GM19455 (cell line): Measurements from ENCODE around the gene C10orf120.

Experiments
- ATAC-seq: cut with Tn5 transposase; IDR thresholded peaks from one replicate; pipeline ENCODE4 v1.9.1; 2021; ENCODE audit not compliant: unreplicated experiment

Gene C10orf120

GRCh38 chr10:122699796-122700455, at the start of gene C10orf120:
Gene C10orf120 (minus strand): TSS chr10:122699846. CDS start chr10:122699790, 56 bp downstream.
- ATAC-seq: no peak

- no peak for ATAC-seq
Observed at GRCh38 chr10:122748496-122748895, 48.9 kb upstream of the C10orf120 start.

GRCh38 chr10:122746408-122746807, 46.8 kb upstream of the C10orf120 start:
- no peak for ATAC-seq

DNA sequence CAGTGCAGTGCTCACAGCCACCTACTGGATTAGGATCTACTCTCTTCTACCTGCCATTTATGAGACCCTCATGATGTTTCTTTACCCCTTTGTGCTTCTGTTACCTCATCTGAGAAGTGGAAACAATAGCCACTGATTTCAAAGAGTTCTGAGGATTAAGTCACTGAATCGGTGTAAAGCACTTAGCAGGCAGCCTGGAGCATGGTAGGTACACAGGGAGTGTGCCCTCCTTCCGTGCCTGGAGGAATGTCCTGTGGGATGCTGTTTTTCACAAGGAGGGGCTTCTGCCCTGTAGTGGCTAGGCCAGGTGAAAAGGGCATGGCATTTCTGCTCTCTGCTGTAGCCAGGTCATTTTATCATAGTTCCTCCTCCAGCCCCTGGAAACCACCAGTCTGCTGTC, 44.6 kb upstream of the C10orf120 start:
- ATAC-seq: no peak

GRCh38 chr10:122740640-122741039, 41.0 kb upstream of the C10orf120 start:
- ATAC-seq: no peak

DNA sequence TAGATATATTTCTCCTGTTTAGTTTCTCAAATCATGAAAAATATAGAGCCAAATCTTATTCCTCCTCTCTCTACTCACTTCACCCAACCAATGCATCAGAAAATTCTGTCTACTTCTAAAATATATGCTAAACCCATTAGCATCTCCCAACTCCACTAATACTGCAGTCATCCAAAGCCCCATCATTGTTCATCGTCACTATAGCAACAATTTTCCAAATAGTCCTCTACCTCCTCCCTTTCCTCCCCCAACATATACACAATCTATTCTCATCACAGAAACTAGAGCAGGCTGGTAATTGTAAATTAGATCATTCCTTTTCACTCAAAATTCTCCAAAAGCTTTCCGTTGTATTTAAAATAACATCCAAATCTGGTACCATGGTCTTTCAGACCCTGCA, 38.4 kb upstream of the C10orf120 start:
- ATAC-seq: no peak

GRCh38 chr10:122733931-122734665, 34.5 kb upstream of the C10orf120 start:
- no peak for ATAC-seq

- ATAC-seq: no peak
Observed at GRCh38 chr10:122733443-122733842, 33.8 kb upstream of the C10orf120 start.

DNA sequence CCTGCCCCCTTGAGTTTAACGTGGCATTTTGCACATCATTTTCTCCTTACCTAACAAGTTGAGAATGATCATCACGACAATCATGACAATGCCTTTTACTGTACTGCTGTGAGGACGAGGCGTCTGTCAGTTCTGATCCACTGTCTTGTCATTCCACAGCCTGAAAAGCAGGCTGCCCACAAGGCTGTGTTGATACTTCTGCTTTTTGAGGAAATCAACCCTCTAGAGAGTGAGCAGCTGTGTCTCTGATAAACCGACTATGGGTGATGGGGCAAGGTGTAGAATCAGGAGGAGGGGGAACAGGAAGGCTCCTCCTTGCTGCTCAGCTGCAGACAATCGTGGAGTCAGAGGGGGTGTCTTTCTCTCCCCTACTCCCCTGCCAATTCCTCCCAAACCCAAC, 30.6 kb upstream of the C10orf120 start:
- ATAC-seq: no peak

DNA sequence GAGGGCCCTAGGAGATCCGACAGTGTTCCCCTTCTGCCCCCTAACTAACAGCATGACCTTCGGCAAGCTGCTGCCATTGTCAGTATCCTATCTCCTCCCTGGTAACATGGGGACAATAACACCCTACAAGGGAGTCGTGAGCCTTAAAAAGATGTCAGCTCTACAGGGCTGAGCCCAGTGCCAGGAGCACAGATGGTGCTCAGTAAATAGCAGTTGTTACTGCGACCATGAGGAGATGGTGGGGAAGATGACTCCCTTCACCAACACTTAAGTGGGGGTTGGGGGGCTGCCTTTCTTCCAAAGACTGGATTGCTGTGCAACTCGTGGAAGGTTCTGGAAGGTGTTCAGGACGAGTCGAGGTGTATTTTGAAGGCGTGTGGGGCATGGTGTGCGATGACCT, 29.5 kb upstream of the C10orf120 start:
- ATAC-seq: no peak

DNA sequence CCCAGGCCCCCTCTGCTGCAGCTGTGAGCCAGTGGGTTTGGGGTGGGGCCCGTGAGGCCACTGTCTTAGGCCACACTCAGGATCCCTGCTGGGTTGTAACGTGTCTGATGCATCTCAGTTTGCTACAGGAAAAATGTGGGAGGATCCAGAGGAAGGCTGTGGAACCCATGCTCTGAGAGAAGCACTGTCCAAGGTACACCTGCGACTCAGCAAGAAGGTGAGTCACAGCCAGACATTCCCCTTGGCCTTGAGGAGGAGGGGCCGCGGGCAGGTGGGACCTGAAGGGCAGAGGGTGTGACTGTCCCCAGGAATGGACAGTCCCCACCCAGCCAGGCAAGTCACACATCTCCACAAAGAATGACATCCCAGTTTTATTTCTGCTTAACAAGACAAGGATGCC, 27.8 kb upstream of the C10orf120 start:
- ATAC-seq: no peak

DNA sequence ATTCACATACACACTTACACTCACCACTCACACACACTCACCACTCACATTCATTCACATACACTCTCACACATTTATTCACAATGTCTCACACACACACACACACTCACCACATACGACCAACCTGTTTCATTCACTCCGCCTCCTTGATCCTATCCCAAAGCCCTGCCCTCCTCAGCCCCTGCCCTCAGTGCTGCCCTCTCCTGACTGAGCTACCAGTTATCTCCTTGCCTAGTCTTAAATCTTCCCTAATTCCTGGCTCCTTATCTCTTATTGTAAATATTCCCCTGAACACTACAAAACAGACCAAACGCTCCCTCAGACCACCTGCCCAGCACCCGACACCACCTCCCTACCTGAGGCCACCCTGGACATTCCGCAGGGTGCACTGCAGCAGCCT, 26.1 kb upstream of the C10orf120 start:
- no peak for ATAC-seq

DNA sequence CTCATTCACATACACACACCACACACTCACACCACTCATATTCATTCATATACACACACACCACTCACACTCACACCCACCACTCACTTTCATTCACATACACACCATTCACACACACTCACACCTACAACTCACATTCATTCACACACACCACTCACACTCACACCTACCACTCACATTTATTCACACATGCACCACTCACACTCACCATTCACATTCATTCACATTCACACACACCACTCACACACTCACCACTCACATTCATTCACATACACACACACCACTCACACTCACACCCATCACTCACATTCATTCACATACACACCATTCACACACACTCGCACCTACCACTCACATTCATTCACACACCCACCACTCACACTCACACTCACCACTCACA, 25.4 kb upstream of the C10orf120 start:
- no peak for ATAC-seq

GRCh38 chr10:122721111-122721510, 21.5 kb upstream of the C10orf120 start:
- ATAC-seq: no peak

DNA sequence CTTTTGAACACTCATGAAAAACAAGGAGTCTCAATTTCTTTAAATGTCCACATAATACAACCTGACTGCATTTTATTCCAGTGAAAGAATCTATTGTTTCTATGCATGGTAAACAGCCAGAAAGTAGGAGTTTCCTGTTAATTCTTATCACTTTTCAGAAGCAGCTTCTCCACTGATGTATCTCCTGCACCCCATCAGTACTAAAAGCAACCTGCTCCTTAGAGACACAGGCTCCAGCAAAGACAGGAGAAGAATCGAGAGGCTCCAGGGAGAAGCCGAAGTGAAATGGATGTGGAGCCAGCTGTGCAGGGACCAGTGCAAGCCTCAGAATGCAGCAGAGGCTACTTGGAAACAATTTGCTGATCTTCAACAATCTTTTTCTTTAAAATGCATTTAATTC, 16.4 kb upstream of the C10orf120 start:
- ATAC-seq: no peak

- no peak for ATAC-seq
Observed at GRCh38 chr10:122715576-122715975, 15.9 kb upstream of the C10orf120 start.

GRCh38 chr10:122713091-122713885, 13.6 kb upstream of the C10orf120 start:
- no peak for ATAC-seq

DNA sequence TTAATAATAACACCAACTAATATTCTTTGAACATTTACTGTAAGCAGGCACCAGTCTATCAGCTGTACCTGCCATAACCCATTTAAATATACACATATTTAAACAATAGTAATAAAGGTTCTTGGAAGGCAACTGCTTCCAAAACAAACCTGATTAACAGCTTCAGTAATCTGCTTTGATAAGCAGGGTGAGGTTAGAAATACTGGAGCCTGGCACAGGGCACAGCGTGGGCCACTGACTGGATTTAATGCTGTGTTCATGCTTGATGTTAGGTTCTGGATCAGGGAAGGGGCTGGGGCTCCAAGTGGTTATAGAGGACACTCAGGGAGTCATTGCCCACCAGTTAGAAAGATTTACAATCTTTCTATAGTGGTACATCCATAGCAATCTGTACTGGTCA, 10.9 kb upstream of the C10orf120 start:
- no peak for ATAC-seq

GRCh38 chr10:122709971-122710370, 10.3 kb upstream of the C10orf120 start:
- no peak for ATAC-seq

GRCh38 chr10:122707535-122707934, 7.9 kb upstream of the C10orf120 start:
- ATAC-seq: no peak

- ATAC-seq: no peak
Observed at GRCh38 chr10:122706947-122707346, 7.3 kb upstream of the C10orf120 start.

GRCh38 chr10:122706467-122706866, 6.8 kb upstream of the C10orf120 start:
- ATAC-seq: no peak
